ENCODE data around the gene SPRYD3.
A peak's percentile ranks its signal among the peaks of the same experiment; 100 is the strongest.

DNA sequence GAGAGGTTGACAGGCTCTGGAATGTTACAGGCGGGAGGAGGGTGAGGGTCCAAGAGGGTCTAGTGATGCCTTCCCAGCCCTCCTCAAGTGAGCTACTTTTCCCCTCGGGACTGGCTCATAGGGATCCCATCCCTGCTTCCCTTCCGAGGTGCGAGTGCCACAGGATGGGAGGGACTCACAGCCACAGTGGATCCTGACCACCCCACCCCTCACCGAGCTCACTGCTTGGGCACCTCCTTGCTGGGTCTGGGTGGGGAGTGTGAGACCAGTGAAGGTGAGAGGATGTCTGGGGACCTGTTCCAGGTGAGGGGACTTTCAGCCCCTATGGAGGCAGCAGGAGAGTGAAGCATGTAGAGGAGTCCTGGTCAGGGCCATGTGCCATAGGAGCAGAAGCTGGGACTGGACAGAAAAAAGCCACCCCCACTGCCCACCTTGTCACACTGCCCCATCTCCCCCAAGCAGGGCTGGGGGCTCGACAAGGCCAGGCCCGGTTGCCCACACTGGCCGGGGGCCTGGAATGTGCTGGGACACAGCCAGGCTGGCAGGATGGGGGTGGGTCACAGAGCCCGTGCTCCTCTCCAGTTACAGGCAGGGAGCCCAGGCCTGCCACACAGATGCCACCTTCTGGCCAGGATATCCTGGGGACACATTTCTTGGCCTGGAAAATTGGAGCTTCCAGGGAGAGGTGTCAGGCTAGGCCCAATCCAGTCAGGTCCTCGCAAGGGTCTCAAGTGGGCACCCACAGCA, 31.0 kb downstream of the SPRYD3 start:
- TF ChIP-seq, protein P1, sequence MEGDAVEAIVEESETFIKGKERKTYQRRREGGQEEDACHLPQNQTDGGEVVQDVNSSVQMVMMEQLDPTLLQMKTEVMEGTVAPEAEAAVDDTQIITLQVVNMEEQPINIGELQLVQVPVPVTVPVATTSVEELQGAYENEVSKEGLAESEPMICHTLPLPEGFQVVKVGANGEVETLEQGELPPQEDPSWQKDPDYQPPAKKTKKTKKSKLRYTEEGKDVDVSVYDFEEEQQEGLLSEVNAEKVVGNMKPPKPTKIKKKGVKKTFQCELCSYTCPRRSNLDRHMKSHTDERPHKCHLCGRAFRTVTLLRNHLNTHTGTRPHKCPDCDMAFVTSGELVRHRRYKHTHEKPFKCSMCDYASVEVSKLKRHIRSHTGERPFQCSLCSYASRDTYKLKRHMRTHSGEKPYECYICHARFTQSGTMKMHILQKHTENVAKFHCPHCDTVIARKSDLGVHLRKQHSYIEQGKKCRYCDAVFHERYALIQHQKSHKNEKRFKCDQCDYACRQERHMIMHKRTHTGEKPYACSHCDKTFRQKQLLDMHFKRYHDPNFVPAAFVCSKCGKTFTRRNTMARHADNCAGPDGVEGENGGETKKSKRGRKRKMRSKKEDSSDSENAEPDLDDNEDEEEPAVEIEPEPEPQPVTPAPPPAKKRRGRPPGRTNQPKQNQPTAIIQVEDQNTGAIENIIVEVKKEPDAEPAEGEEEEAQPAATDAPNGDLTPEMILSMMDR (conservative IDR thresholded peaks at IDR 0.05; ENCODE audit: low read depth in 2 of 2) = peak; percentile 12 to 42; a peak in 2 of 4 replicates
- no peak for TF ChIP-seq EZH2phosphoT487 (IDR thresholded peaks at IDR 0.05; ENCODE audit: unreplicated experiment)

All from GM23338 (cell line).